ENCODE data around the gene SIRT5.

The SIRT5 gene

DNA sequence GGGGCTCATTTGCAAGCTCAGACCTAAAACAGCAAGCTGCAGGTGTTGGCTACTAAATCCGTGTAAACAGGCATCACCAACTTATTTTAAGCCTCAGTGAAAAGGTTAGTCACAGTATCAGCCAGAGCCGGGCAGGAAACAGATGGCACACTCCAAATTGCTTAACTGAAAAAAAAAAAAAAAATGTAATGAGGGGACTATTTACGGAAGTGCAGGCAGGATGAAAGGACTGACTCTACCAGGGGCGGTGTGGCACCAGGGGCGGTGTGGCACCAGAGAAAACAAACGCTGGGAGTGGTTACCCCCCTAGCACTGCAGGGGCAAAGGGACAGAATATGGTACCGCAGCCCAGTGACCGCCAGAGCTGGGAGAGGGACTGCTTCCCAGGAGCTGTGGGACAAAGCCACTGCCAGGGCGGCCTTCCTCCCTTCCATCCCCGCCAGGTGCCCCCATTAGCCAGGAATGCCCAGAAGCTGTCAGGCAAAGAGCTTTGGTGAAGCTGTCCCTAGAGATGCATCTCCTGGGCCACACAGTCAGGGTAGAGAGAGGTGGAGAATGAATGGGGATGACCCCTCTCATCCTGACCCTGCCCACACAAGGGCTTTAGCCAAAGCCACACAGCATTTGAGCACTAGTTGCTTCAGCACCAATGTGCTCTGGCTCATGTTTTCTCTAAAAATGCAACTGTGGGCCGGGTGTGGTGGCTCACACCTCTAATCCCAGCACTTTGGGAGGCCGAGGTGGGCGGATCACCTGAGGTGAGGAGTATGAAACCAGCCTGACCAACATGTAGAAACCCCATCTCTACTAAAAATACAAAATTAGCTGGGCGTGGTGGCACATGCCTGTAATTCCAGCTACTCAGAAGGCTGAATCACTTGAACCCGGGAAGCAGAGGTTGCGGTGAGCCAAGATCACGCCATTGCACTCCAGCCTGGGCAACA lies 47.4 kb upstream of the SIRT5 start:
- H3K4me1 ChIP-seq (ENCODE audit: control insufficient read depth, insufficient read depth, low read depth, low read length): peaks cover 1% of the 10 kb centered on the region
- H4K8ac ChIP-seq (ENCODE audit: low read length): no peak overlapping the region
- H3K36me3 ChIP-seq (ENCODE audit: control insufficient read depth in 1 of 2, insufficient read depth in 2 of 2, low read depth in 1 of 2, low read length in 2 of 2): no peaks in the 10 kb centered on the region
- no peak overlapping the region for H4K91ac ChIP-seq (ENCODE audit: low read length)
- WGBS: 83% methylated on average over 17 of the region's 17 CpGs
- H2AFZ ChIP-seq (ENCODE audit: low read depth, low read length): no peak overlapping the region
- H2AK5ac ChIP-seq (ENCODE audit: low read length, severe bottlenecking): no peak overlapping the region
- no peaks in the 10 kb centered on the region for H3K9me3 ChIP-seq (ENCODE audit: control insufficient read depth, low read length)
- H3K18ac ChIP-seq (ENCODE audit: low read depth in 1 of 2, low read length in 2 of 2): no peak overlapping the region
- DNase-seq: no peak
- no peak overlapping the region for H2BK15ac ChIP-seq (ENCODE audit: low read depth, poor library complexity, severe bottlenecking)
- no peak overlapping the region for H3K4ac ChIP-seq (ENCODE audit: low read depth in 1 of 2, low read length in 2 of 2)
- H3K27me3 ChIP-seq (ENCODE audit: control insufficient read depth in 1 of 2, insufficient read depth in 1 of 2, low read length in 2 of 2): no peaks in the 10 kb centered on the region
- no peak overlapping the region for H3K27ac ChIP-seq (ENCODE audit: low read length, poor library complexity, severe bottlenecking)
- H3K23ac ChIP-seq (ENCODE audit: low read length in 2 of 2): no peak overlapping the region
- no peak overlapping the region for H2BK120ac ChIP-seq (ENCODE audit: low read depth, low read length)
- H2BK12ac ChIP-seq (ENCODE audit: low read length in 2 of 2): no peak overlapping the region
- peak overlapping the region in 1 of 2 experiments; percentile 35 for H3K14ac ChIP-seq (ENCODE audit: low read length in 2 of 2)
- no peak overlapping the region for H3K9ac ChIP-seq (ENCODE audit: low read length)
- no peak overlapping the region for H3K4me2 ChIP-seq (ENCODE audit: low read length, poor library complexity, severe bottlenecking)
- no peak overlapping the region for H2BK5ac ChIP-seq (ENCODE audit: low read depth, low read length, poor library complexity, severe bottlenecking)
- H3K4me3 ChIP-seq (ENCODE audit: insufficient read depth in 1 of 2, low read depth in 1 of 2, low read length in 2 of 2): no peak overlapping the region
- H3K79me1 ChIP-seq (replicated peaks; ENCODE audit: low read length, poor library complexity, severe bottlenecking): no peaks in the 10 kb centered on the region

DNA sequence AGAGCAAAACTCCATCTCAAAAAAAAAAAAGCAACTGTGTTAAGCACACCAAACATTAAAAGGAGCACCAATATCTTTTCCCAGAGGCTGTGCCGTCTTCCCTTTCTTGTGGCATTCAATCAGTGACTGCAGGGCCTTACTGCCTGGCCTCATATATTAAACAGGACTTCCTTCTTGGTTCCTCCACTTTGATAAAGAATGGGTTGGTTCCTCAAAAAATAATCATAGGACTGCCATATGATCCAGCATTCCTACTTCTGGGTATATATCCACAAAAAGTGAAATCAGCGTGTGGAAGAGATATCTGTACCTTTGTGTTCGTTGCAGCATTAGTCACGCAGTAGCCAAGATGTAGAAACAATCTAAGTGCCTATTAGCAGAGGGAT lies 46.7 kb upstream of the SIRT5 start:
- Histone ChIP-seq H2AK5ac (ENCODE audit: low read length, severe bottlenecking) (no peak overlapping the region), H3K9ac (ENCODE audit: low read length) (no peak overlapping the region), H2BK5ac (ENCODE audit: low read depth, low read length, poor library complexity, severe bottlenecking) (no peak overlapping the region), H3K4me1 (ENCODE audit: control insufficient read depth, insufficient read depth, low read depth, low read length) (peaks cover 1% of the 10 kb centered on the region), H2BK15ac (ENCODE audit: low read depth, poor library complexity, severe bottlenecking) (no peak overlapping the region), H3K79me1 (replicated peaks; ENCODE audit: low read length, poor library complexity, severe bottlenecking) (no peaks in the 10 kb centered on the region), H3K18ac (ENCODE audit: low read depth in 1 of 2, low read length in 2 of 2) (no peak overlapping the region), H2AFZ (ENCODE audit: low read depth, low read length) (no peak overlapping the region), H3K4me3 (ENCODE audit: insufficient read depth in 1 of 2, low read depth in 1 of 2, low read length in 2 of 2) (no peak overlapping the region), H3K36me3 (ENCODE audit: control insufficient read depth in 1 of 2, insufficient read depth in 2 of 2, low read depth in 1 of 2, low read length in 2 of 2) (no peaks in the 10 kb centered on the region), H4K91ac (ENCODE audit: low read length) (no peak overlapping the region), H3K9me3 (ENCODE audit: control insufficient read depth, low read length) (no peaks in the 10 kb centered on the region), H3K27ac (ENCODE audit: low read length, poor library complexity, severe bottlenecking) (no peak overlapping the region), H3K14ac (ENCODE audit: low read length in 2 of 2) (no peak overlapping the region), H3K4me2 (ENCODE audit: low read length, poor library complexity, severe bottlenecking) (no peak overlapping the region), H3K27me3 (ENCODE audit: control insufficient read depth in 1 of 2, insufficient read depth in 1 of 2, low read length in 2 of 2) (no peaks in the 10 kb centered on the region), H2BK120ac (ENCODE audit: low read depth, low read length) (no peak overlapping the region), H3K4ac (ENCODE audit: low read depth in 1 of 2, low read length in 2 of 2) (no peak overlapping the region), H4K8ac (ENCODE audit: low read length) (no peak overlapping the region), H3K23ac (ENCODE audit: low read length in 2 of 2) (no peak overlapping the region), H2BK12ac (ENCODE audit: low read length in 2 of 2) (no peak overlapping the region)
- DNase-seq: no peak
- 93% methylated on average over 3 of the region's 4 CpGs for WGBS

DNA sequence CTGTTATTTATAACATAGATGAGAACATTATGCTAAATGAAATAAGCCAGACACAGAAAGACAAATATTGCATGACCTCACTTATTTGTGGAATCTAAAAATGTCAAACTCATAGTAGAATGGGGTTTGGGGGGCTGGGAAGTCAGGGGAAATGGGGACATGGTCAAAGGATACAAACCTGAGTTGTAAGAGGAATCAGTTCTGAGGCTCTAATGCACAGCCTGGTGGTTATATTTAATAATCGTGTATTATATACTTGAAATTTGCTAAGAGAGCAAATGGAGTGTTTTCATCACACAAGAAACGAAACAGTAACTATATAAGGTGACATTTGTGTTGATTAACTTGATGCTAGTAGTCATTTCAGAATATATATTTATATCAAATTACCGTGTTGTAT lies 46.2 kb upstream of the SIRT5 start:
- H4K91ac ChIP-seq (ENCODE audit: low read length): no peak overlapping the region
- no peak overlapping the region for H3K23ac ChIP-seq (ENCODE audit: low read length in 2 of 2)
- WGBS: 100% methylated on average over 1 of the region's 3 CpGs

DNA sequence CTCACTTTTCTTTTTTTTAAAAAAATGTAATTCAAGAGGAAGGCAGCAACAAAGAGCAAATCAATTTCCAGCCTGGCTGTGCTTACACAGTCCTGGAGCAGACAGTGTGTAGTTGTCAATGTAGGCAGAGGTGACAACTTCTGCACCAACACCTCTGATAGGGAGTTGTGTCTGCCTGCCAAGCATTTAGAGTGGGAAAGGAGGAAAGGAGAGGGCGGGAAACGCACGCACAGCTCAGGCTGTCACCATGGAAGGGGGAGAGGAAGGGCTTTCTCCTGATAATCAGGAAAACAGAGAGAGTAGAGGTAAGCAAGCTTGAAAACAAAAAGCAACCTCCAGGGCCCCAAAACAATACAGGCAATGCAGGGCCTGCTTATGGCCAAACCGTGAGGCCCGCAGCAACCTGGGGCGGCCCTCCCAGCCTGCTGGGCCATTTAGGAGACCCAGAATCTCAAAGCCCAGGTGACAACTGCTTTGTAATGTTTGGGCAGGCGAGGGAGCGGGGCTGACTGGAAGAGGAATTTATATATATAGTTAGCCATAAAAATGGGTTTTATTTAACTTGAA lies 45.5 kb upstream of the SIRT5 start:
- Histone ChIP-seq H3K9me3 (ENCODE audit: control insufficient read depth, low read length) (no peaks in the 10 kb centered on the region), H2BK5ac (ENCODE audit: low read depth, low read length, poor library complexity, severe bottlenecking) (no peak overlapping the region), H3K4me2 (ENCODE audit: low read length, poor library complexity, severe bottlenecking) (no peak overlapping the region), H2BK120ac (ENCODE audit: low read depth, low read length) (no peak overlapping the region), H4K91ac (ENCODE audit: low read length) (no peak overlapping the region), H2BK12ac (ENCODE audit: low read length in 2 of 2) (no peak overlapping the region), H4K8ac (ENCODE audit: low read length) (peak overlapping the region; percentile 42), H2AK5ac (ENCODE audit: low read length, severe bottlenecking) (no peak overlapping the region), H3K23ac (ENCODE audit: low read length in 2 of 2) (no peak overlapping the region), H3K36me3 (ENCODE audit: control insufficient read depth in 1 of 2, insufficient read depth in 2 of 2, low read depth in 1 of 2, low read length in 2 of 2) (no peaks in the 10 kb centered on the region), H2AFZ (ENCODE audit: low read depth, low read length) (no peak overlapping the region), H3K9ac (ENCODE audit: low read length) (no peak overlapping the region), H3K27me3 (ENCODE audit: control insufficient read depth in 1 of 2, insufficient read depth in 1 of 2, low read length in 2 of 2) (peaks cover 0 to 3% of the 10 kb centered on the region in 2 experiments), H3K79me1 (replicated peaks; ENCODE audit: low read length, poor library complexity, severe bottlenecking) (no peaks in the 10 kb centered on the region), H2BK15ac (ENCODE audit: low read depth, poor library complexity, severe bottlenecking) (no peak overlapping the region), H3K4me3 (ENCODE audit: insufficient read depth in 1 of 2, low read depth in 1 of 2, low read length in 2 of 2) (no peak overlapping the region), H3K14ac (ENCODE audit: low read length in 2 of 2) (no peak overlapping the region), H3K27ac (ENCODE audit: low read length, poor library complexity, severe bottlenecking) (no peak overlapping the region), H3K4me1 (ENCODE audit: control insufficient read depth, insufficient read depth, low read depth, low read length) (peaks cover 1% of the 10 kb centered on the region), H3K18ac (ENCODE audit: low read depth in 1 of 2, low read length in 2 of 2) (no peak overlapping the region), H3K4ac (ENCODE audit: low read depth in 1 of 2, low read length in 2 of 2) (no peak overlapping the region)
- DNase-seq: no peak
- WGBS: 75% methylated on average over 4 of the region's 8 CpGs

More for the DNA sequence above, 46.2 kb upstream of the SIRT5 start:
- H3K4ac ChIP-seq (ENCODE audit: low read depth in 1 of 2, low read length in 2 of 2): no peak overlapping the region
- DNase-seq: no peak
- H3K79me1 ChIP-seq (replicated peaks; ENCODE audit: low read length, poor library complexity, severe bottlenecking): no peaks in the 10 kb centered on the region
- H3K27ac ChIP-seq (ENCODE audit: low read length, poor library complexity, severe bottlenecking): no peak overlapping the region
- no peak overlapping the region for H2BK15ac ChIP-seq (ENCODE audit: low read depth, poor library complexity, severe bottlenecking)
- no peak overlapping the region for H3K18ac ChIP-seq (ENCODE audit: low read depth in 1 of 2, low read length in 2 of 2)
- peaks cover 0 to 2% of the 10 kb centered on the region in 2 experiments for H3K27me3 ChIP-seq (ENCODE audit: control insufficient read depth in 1 of 2, insufficient read depth in 1 of 2, low read length in 2 of 2)
- no peak overlapping the region for H3K14ac ChIP-seq (ENCODE audit: low read length in 2 of 2)
- H3K36me3 ChIP-seq (ENCODE audit: control insufficient read depth in 1 of 2, insufficient read depth in 2 of 2, low read depth in 1 of 2, low read length in 2 of 2): no peaks in the 10 kb centered on the region
- H2BK120ac ChIP-seq (ENCODE audit: low read depth, low read length): no peak overlapping the region
- no peak overlapping the region for H3K4me2 ChIP-seq (ENCODE audit: low read length, poor library complexity, severe bottlenecking)
- H2BK12ac ChIP-seq (ENCODE audit: low read length in 2 of 2): no peak overlapping the region
- no peak overlapping the region for H2BK5ac ChIP-seq (ENCODE audit: low read depth, low read length, poor library complexity, severe bottlenecking)
- H2AK5ac ChIP-seq (ENCODE audit: low read length, severe bottlenecking): no peak overlapping the region
- no peak overlapping the region for H3K4me3 ChIP-seq (ENCODE audit: insufficient read depth in 1 of 2, low read depth in 1 of 2, low read length in 2 of 2)
- peaks cover 1% of the 10 kb centered on the region for H3K4me1 ChIP-seq (ENCODE audit: control insufficient read depth, insufficient read depth, low read depth, low read length)
- H4K8ac ChIP-seq (ENCODE audit: low read length): no peak overlapping the region
- H3K9ac ChIP-seq (ENCODE audit: low read length): no peak overlapping the region
- no peak overlapping the region for H2AFZ ChIP-seq (ENCODE audit: low read depth, low read length)
- H3K9me3 ChIP-seq (ENCODE audit: control insufficient read depth, low read length): no peaks in the 10 kb centered on the region
